H9 (cell line): ENCODE measurements around the gene OTUD3. TPM values are rescaled to one million over a fixed set of nuclear protein-coding genes. Genes with fewer than 3 reads are reported as not detected.

Source experiments
- DNase-seq: peaks from one replicate; pipeline ENCODE4 v3.0.0-alpha.2; 2017
- H2AFZ ChIP-seq: one replicate; pipeline ENCODE4 v1.6.1; 2013; ENCODE audit warnings: mild to moderate bottlenecking, low read length, control low read depth, moderate library complexity
- H2AK5ac ChIP-seq: 2 replicates; pipeline ENCODE4 v1.6.1; 2013; ENCODE audit warnings: low read length, control low read depth, mixed read lengths; ENCODE audit not compliant: insufficient read length
- H2BK120ac ChIP-seq: one replicate; pipeline ENCODE4 v1.6.1; 2013; ENCODE audit warnings: low read depth, mild to moderate bottlenecking, low read length, control low read depth, inconsistent platforms; ENCODE audit not compliant: poor library complexity, severe bottlenecking
- H2BK12ac ChIP-seq: 2 replicates; pipeline ENCODE4 v1.6.1; 2013; ENCODE audit warnings: low read length, control low read depth, mixed read lengths, low read depth; ENCODE audit not compliant: insufficient read length
- H2BK15ac ChIP-seq: 2 replicates; pipeline ENCODE4 v1.6.1; 2013; ENCODE audit warnings: low read depth, low read length, control low read depth
- H2BK20ac ChIP-seq: one replicate; pipeline ENCODE4 v1.6.1; 2013; ENCODE audit warnings: low read depth, mild to moderate bottlenecking, low read length, control low read depth, inconsistent platforms; ENCODE audit not compliant: poor library complexity, severe bottlenecking
- H2BK5ac ChIP-seq: 2 replicates; pipeline ENCODE4 v1.6.1; 2013; ENCODE audit warnings: low read length, control low read depth, mixed read lengths; ENCODE audit not compliant: insufficient read length
- H3K14ac ChIP-seq: 2 replicates; pipeline ENCODE4 v1.6.1; 2013; ENCODE audit warnings: low read length, control low read depth; ENCODE audit not compliant: insufficient read depth
- H3K18ac ChIP-seq: 2 replicates; pipeline ENCODE4 v1.6.1; 2013; ENCODE audit warnings: low read depth, mild to moderate bottlenecking, mixed read lengths, low read length, control low read depth; ENCODE audit not compliant: insufficient read length
- H3K23ac ChIP-seq: 2 replicates; pipeline ENCODE4 v1.6.1; 2013; ENCODE audit warnings: low read length, control low read depth, mixed read lengths, low read depth; ENCODE audit not compliant: insufficient read length
- H3K23me2 ChIP-seq: 2 replicates; pipeline ENCODE4 v1.6.1; 2013; ENCODE audit warnings: low read depth, mild to moderate bottlenecking, mixed read lengths, low read length, control low read depth; ENCODE audit not compliant: insufficient read length, poor library complexity, severe bottlenecking
- H3K27ac ChIP-seq: 2 replicates; pipeline ENCODE4 v1.5.1; 2013; ENCODE audit warnings: low read length, control low read depth, mixed read lengths, low read depth; ENCODE audit not compliant: insufficient read length
- H3K27me3 ChIP-seq: 2 replicates; pipeline ENCODE4 v1.6.1; 2013; ENCODE audit warnings: low read length, control low read depth, inconsistent platforms; ENCODE audit not compliant: insufficient read depth
- H3K4ac ChIP-seq: 2 replicates; pipeline ENCODE4 v1.6.1; 2013; ENCODE audit warnings: low read depth, mild to moderate bottlenecking, control low read depth, inconsistent platforms, low read length, moderate library complexity
- H3K4me1 ChIP-seq: 2 replicates; pipeline ENCODE4 v1.6.1; 2013; ENCODE audit warnings: low read length, control low read depth, inconsistent platforms; ENCODE audit not compliant: insufficient read depth
- H3K4me2 ChIP-seq: 2 replicates; pipeline ENCODE4 v1.6.1; 2013; ENCODE audit warnings: low read length, control low read depth, mixed read lengths; ENCODE audit not compliant: insufficient read length, insufficient read depth
- H3K56ac ChIP-seq: 2 replicates; pipeline ENCODE4 v1.6.1; 2013; ENCODE audit warnings: low read depth, mild to moderate bottlenecking, mixed read lengths, low read length, control low read depth; ENCODE audit not compliant: insufficient read length
- H3K79me1 ChIP-seq: 2 replicates; pipeline ENCODE4 v1.6.1; 2013; ENCODE audit warnings: low read depth, mild to moderate bottlenecking, moderate library complexity, low read length, control low read depth, inconsistent platforms; ENCODE audit not compliant: insufficient read depth, poor library complexity, severe bottlenecking
- H3K79me2 ChIP-seq: 2 replicates; pipeline ENCODE4 v1.6.1; 2013; ENCODE audit warnings: low read length, control low read depth, inconsistent platforms; ENCODE audit not compliant: insufficient read depth
- H3K9ac ChIP-seq: 2 replicates; pipeline ENCODE4 v1.6.1; 2013; ENCODE audit warnings: low read length, control low read depth, mixed read lengths; ENCODE audit not compliant: insufficient read length; ENCODE audit errors: extremely low read depth
- H3K9me3 ChIP-seq: one replicate; pipeline ENCODE4 v1.6.1; 2013; ENCODE audit warnings: low read depth, low read length, inconsistent platforms; ENCODE audit not compliant: control insufficient read depth
- H3T11ph ChIP-seq: one replicate; pipeline ENCODE4 v1.6.1; 2013; ENCODE audit warnings: mild to moderate bottlenecking, low read length, control low read depth, inconsistent platforms
- H4K20me1 ChIP-seq: one replicate; pipeline ENCODE4 v1.6.1; 2013; ENCODE audit not compliant: control insufficient read depth, insufficient read length, insufficient read depth
- H4K5ac ChIP-seq: 2 replicates; pipeline ENCODE4 v1.6.1; 2013; ENCODE audit warnings: low read depth, mild to moderate bottlenecking, mixed read lengths, low read length, control low read depth; ENCODE audit not compliant: insufficient read length
- H4K8ac ChIP-seq: replicated peaks from 2 replicates; pipeline ENCODE4 v1.6.1; 2013; ENCODE audit warnings: low read length, control low read depth, mixed read lengths, low read depth; ENCODE audit not compliant: insufficient read length
- H4K91ac ChIP-seq: 2 replicates; pipeline ENCODE4 v1.6.1; 2013; ENCODE audit warnings: low read depth, mild to moderate bottlenecking, moderate library complexity, mixed read lengths, low read length, control low read depth; ENCODE audit not compliant: insufficient read length
- H3K27ac Mint-ChIP-seq, 3 experiments: 2 replicates in 2 of 3; 3 replicates in 1 of 3; pipeline ENCODE4 v1.8.0; 2020 to 2021; ENCODE audit warnings: mixed read lengths in 3 of 3, mild to moderate bottlenecking in 1 of 3, moderate library complexity in 1 of 3
- H3K27me3 Mint-ChIP-seq: 2 replicates; pipeline ENCODE4 v1.8.0; 2021; ENCODE audit warnings: low read depth, mild to moderate bottlenecking, moderate library complexity, mixed read lengths
- H3K36me3 Mint-ChIP-seq, 3 experiments: 2 replicates in 2 of 3; 3 replicates in 1 of 3; pipeline ENCODE4 v1.8.0; 2020 to 2021; ENCODE audit warnings: low read depth in 3 of 3, mixed read lengths in 3 of 3; ENCODE audit not compliant: insufficient read depth in 1 of 3
- H3K4me1 Mint-ChIP-seq, 2 experiments: 2 replicates each; pipeline ENCODE4 v1.8.0; 2020; ENCODE audit warnings: mixed read lengths in 2 of 2
- H3K4me3 Mint-ChIP-seq, 2 experiments: 2 replicates in 1 of 2; 3 replicates in 1 of 2; pipeline ENCODE4 v1.8.0; 2020 to 2021; ENCODE audit warnings: mild to moderate bottlenecking in 2 of 2, mixed read lengths in 2 of 2, moderate library complexity in 1 of 2
- H3K9me3 Mint-ChIP-seq, 2 experiments: 2 replicates in 1 of 2; 3 replicates in 1 of 2; pipeline ENCODE4 v1.8.0; 2020; ENCODE audit warnings: mild to moderate bottlenecking in 2 of 2, mixed read lengths in 2 of 2, moderate library complexity in 1 of 2
- WGBS: extraction: QIAGEN DNeasy Blood & Tissue Kit; methylation state at CpG from one replicate; pipeline ENCODE4 v1.1.7; 2013; ENCODE audit warnings: missing lambda C conversion rate, low lambda C conversion rate, mixed read lengths; ENCODE audit not compliant: insufficient read length; ENCODE audit errors: extremely low coverage; 5-methylcytosine and 5-hydroxymethylcytosine counted together
- total RNA-seq: library from RNA; stranded (reverse); gene quantifications from 2 replicates; pipeline ENCODE4 v1.2.1, GENCODE V29; 2021
- TF ChIP-seq, protein P1 (sequence below): fragments of 200-600 bp; sonication (generic); conservative IDR thresholded peaks from 3 replicates; pipeline ENCODE4 v1.8.0; 2021; ENCODE audit warnings: antibody characterized with exemption, mild to moderate bottlenecking

OTUD3 gene
- total RNA-seq, 1 experiment from 2014 or later: 12.0 TPM

- Histone ChIP-seq H4K5ac (no peak overlapping the region), H3K9me3 (no peaks in the 10 kb centered on the region), H3K79me1 (no peaks in the 10 kb centered on the region), H3K27ac (no peak overlapping the region), H4K8ac (no peak overlapping the region), H3K79me2 (no peaks in the 10 kb centered on the region), H3K56ac (no peak overlapping the region), H3K4ac (no peak overlapping the region), H4K91ac (no peak overlapping the region), H3K14ac (no peak overlapping the region), H2BK12ac (no peak overlapping the region), H2BK20ac (no peak overlapping the region), H3K23ac (no peak overlapping the region), H2BK5ac (no peak overlapping the region), H4K20me1 (no peaks in the 10 kb centered on the region), H3K27me3 (no peaks in the 10 kb centered on the region), H3K4me2 (no peak overlapping the region), H3T11ph (no peak overlapping the region), H2BK15ac (no peak overlapping the region), H2AK5ac (no peak overlapping the region), H3K4me1 (no peaks in the 10 kb centered on the region), H3K23me2 (no peaks in the 10 kb centered on the region), H2BK120ac (no peak overlapping the region), H3K18ac (no peak overlapping the region), H2AFZ (no peak overlapping the region), H3K9ac (no peak overlapping the region)
- H3K27me3 Mint-ChIP-seq: peaks cover 2% of the 10 kb centered on the region
- TF ChIP-seq, protein P1, sequence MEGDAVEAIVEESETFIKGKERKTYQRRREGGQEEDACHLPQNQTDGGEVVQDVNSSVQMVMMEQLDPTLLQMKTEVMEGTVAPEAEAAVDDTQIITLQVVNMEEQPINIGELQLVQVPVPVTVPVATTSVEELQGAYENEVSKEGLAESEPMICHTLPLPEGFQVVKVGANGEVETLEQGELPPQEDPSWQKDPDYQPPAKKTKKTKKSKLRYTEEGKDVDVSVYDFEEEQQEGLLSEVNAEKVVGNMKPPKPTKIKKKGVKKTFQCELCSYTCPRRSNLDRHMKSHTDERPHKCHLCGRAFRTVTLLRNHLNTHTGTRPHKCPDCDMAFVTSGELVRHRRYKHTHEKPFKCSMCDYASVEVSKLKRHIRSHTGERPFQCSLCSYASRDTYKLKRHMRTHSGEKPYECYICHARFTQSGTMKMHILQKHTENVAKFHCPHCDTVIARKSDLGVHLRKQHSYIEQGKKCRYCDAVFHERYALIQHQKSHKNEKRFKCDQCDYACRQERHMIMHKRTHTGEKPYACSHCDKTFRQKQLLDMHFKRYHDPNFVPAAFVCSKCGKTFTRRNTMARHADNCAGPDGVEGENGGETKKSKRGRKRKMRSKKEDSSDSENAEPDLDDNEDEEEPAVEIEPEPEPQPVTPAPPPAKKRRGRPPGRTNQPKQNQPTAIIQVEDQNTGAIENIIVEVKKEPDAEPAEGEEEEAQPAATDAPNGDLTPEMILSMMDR: no peak
- WGBS: no CpG with 5 or more reads among the region's 13 CpGs
- no peak overlapping the region for H3K4me3 Mint-ChIP-seq
- peaks cover 0 to 2% (median 0%) of the 10 kb centered on the region in 3 experiments; a peak in 1 of 7 replicates for H3K36me3 Mint-ChIP-seq
- H3K9me3 Mint-ChIP-seq: no peaks in the 10 kb centered on the region
- no peak overlapping the region for H3K27ac Mint-ChIP-seq
- H3K4me1 Mint-ChIP-seq: peaks cover 5 to 14% of the 10 kb centered on the region in 2 experiments
- DNase-seq: no peak
These were observed 41.8 kb downstream of the OTUD3 start for GRCh38 chr1:19923953-19924346.
